ENCODE data around the gene CPSF4.

DNA sequence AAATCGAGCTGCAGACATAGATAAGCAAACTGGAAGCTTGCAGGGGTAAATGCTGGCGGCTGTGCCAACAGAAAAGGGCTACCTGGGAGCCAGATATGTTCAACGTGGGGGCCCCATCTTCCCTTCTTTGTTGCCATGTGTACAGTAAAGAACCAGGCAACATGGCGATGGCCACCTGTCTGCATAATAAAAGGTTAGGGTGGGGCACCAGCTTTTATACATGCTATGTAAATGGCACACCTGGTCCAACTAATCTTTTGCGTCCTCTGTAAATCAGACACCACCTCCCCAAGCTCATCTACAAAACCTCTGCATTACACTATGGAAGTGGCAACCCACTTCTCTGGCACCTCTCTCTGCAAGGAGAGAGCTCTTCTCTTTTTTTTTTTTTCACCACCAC is 16.1 kb upstream of the CPSF4 start:
- no peak for TF ChIP-seq POLR2AphosphoS5 (IDR thresholded peaks at IDR 0.05; ENCODE audit: low read depth, low read length)
- no peak for TF ChIP-seq SIN3A (IDR thresholded peaks at IDR 0.05; ENCODE audit: borderline replicate concordance, insufficient read depth, low read length)
